ENCODE data around the gene SLC25A21.

The SLC25A21 gene

DNA sequence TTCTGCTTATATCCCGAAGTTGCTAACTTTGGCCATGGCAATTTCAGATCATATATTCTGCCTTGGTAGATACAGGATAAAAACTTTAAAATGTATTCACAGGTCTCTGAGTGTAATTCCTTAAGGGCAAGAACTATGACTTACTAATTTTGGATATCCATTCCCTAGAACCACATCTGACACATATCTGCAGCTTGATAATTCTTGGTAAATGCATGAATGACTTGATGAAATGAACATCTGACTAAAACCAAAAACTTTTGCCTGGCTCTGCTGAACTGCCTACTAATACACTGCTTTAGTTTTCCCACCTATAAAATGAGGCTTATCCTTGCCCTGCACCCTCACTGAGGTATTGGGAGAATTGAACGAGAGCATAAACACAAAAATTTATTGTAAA, 32.2 kb downstream of the SLC25A21 start:
- DNase-seq: no peak

DNA sequence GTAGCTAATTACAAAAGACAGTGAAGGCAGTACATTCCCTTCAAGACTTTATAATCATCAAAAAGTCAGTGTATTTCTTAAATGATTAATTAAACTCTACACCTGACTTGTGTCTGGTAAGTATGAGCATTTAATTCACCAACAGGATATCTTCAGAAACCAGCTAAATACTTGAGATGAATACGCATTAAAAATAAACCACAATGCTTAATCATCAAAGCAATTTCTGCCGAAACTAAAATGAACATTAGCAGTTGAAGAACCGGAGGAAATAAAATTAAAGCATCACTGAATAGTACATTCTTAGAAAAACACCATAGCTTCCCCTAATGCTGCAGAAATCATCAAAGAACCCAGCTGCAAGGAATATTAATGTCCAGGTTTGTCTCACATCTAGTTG, 32.7 kb downstream of the SLC25A21 start:
- no peak for DNase-seq

DNA sequence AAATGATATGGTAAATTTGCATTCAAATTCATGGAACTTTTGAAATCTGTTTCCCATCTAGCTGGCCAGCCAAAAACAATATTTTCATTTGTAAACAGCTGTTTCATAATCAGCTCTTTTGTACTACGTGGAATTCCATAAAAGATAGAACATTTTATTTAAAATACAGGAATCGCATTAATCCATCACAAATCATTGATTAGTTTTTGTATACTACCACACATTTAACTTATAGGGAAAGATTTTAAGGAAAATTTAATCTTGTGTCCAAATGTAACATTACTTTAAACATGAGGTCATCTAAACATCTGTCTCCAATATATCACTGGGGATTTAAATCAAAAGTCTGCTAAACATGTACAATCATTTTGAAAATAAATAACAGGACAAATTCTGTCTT, 33.5 kb downstream of the SLC25A21 start:
- DNase-seq: no peak

DNA sequence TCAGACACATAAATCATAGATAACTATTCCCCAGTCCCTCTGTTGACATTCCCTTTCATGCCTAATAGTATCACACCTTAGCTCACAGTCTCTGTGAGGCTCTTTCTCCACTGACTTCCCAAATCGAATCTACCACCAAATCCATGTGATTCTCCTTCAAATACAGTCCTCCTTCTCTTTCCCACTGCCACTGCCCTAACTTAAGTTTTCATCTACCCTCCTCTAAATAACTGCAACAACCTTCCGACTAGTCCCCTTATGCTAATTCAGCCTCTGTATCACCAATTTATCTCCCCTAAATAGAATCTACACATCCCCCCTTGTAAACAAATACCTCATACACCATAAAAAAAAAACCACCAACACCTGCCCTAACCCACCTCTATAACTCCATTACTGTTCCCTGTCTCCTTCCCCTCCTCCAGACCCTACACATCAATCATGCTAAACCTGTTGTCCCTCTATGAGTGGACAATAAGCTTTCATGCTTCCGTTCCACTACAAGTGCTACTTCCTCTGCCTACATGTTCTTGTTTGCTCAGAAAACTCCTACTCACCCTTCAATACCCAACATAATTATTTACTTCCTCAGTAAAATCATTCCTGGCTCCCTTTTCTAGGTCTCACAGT, 39.0 kb downstream of the SLC25A21 start:
- DNase-seq: no peak

DNA sequence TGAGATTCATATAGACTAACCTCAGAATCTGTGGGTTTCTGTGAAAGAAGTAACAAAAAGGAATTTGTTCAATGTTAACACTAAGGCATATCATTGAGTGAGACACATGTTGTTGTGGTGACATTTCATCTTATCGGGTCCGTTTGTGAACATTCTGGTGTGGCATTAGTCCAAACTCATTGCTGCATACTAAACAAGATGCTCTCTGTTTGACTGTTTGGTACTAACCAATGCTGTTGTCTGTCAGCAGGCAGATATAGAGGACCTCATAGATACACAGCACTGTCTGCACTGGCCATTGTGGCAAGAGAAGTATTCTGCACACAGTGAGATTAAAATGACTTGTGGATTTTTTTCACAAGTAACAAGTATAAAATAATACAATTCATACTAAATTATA, 41.2 kb downstream of the SLC25A21 start:
- DNase-seq: no peak

DNA sequence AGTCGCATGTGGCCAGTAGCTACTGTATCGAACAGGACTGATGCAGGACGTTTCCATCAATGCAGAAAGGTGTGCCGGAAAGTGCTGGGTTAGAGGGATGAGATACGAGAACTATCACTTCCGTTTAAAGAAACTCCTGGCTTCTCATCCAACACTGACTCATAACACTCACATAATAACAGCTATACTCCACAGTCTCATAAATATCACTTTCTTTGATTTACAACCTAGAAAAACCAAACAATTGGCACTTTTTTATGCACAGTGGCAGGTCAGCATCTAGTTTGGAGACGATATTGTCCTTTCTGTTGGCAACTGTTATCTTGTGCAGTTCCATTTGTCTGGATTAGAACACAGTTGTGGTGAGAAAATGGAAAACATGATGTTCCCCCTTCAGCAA, 43.4 kb downstream of the SLC25A21 start:
- DNase-seq: no peak

DNA sequence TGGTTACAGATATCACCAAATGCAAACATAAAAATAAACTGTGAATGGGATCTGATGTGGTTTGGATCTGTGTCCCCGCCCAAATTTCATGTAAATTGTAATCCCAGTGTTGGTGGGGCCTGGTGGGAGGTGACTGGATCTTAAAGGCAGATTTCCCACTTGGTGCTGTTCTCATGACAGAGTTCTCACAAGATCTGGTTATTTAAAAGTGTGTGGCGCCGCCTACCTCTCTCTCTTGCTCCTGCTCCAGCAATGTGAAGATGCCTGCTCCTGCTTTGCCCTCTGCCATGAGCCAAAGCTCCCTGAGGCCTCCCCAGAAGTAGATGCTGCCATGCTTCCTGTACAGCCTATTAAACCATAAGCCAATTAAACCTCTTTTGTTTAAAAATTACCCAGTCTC, 47.8 kb downstream of the SLC25A21 start:
- no peak for DNase-seq

DNA sequence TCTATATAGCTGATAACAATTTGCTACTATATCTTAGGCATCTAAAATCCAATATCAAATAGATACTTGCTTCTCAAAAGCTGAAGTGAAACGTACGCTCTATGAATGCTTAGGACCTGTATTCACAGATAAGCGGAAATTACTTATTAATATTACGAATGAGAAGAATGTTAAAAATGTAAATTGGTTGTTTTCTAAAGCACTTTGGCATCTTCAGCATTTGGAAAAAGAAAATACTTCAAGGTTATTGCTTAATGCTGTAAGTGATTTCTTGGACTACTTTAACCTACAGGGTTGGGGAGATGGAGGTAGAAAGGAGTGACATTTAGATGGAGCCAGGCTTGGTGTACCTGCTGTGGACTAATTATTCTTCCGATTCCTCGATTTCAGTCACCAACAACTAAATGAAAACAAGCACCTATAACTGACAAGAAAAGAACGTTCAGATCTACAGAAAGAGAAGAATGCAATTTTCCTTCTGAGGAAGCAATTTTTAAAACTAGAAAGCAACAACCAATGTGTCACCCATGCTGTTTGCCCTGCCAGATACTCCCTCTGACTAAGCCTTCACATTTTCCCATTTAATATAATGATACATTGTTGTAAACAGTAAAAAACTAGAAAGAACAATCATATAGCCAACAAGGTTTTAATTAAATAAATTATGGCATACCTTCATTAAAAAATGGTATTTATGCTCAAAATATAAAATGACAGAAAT, 49.3 kb downstream of the SLC25A21 start:
- DNase-seq: no peak

DNA sequence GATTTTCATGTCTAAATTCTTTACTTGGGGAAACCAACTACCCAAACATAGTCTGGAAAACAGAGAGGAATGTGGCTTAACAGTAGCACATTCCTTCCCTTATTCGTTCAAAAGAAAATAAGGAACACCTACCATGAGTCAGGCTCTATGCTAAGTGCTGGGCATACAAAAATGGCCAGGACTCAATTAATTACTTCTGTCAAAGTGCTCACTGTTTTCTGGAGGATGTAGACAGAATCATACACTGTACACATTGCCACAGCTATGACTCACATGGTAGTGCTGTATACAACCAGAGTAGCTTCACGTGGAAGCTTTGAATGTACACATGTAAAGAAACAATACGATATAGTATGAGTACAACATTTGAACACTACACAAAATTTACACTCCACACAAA, 50.1 kb downstream of the SLC25A21 start:
- DNase-seq: no peak

DNA sequence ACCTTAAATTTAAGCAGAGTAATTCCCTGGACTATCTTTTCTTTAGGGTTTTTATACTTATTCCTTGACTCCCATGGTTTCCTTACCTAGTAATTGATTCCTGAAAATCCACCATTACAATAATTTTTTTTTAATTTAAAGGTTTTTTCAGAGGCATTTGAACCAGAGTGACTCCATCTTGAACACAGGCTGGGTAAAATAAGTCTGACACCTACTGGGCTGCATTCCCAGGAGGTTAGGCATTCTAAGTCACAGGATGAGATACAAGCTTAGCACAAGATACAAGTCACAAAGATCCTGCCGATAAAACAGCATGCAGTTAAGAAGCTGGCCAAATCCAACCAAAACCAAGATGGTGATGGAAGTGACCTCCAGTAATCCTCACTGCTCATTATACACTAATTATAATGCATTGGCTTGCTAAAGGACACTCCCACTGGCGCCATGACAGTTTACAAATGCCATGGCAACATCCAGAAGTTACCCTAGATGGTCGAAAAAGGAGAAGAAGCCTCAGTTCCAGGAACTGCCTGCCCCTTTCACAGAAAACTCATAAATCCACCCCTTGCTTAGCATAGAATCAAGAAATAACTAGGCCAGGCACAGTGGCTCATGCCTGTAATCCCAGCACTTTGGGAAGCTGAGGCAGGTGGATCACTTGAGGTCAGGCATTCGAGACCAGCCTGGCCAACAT, 53.6 kb downstream of the SLC25A21 start:
- DNase-seq: no peak

DNA sequence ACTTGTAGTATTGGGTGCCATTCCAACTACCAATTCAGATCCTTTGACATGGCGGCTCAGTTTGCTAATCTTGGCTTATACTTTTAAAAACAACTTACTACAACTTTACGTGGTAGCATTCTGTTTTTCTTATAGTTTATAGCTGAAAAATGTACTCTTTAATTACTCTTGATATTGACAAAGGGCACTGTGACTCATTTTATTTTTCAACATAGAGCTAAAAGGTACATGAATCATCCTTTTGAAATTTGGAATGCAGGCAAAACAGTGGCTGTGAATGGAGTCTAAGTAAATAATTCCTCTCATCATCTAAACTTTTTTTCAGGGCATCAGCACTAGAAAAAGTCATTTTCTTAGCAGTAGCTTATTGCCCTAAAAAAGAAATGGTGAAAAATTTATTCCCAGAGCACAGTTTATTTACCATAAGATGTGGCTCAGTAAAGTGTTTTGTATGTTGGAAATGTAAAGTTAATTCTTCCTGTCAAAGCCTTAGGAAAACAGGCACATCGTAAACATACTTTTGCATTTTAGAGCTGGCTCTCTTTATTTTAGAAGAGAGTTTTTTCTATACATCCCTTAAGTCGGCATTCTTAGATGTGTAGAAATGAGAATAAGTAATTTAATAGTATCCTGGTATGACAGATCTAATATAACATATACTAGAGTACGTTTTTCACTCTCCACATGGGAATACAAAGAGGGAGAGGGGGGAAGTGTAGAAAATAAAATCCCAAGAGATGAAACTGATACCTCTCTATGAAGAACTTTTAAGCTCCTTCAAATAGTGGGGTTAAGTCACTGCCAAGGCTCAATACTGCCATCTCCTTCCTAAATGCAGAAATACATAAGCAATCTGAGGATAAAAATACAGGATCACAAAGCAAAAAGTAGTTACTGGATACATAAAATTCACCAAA, 55.2 kb downstream of the SLC25A21 start:
- no peak for DNase-seq

DNA sequence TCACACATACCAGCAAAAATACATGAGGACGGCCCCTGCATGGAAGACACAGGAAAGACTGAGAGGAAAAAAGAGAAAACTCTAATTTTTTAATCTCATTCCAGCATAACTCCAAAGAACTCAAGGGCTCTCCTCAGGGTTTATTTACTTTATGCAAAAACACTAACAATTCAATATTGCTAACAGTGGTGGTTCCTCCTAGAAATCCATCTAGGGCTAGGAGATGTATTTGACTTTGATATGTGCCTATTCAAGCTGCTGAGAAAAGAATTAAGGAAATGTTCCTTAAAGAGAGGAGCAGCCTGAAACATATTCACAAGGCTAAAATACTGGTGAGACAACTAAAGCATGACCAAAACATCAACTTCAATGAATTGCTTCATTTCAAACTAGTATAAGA, 57.0 kb downstream of the SLC25A21 start:
- DNase-seq: no peak

DNA sequence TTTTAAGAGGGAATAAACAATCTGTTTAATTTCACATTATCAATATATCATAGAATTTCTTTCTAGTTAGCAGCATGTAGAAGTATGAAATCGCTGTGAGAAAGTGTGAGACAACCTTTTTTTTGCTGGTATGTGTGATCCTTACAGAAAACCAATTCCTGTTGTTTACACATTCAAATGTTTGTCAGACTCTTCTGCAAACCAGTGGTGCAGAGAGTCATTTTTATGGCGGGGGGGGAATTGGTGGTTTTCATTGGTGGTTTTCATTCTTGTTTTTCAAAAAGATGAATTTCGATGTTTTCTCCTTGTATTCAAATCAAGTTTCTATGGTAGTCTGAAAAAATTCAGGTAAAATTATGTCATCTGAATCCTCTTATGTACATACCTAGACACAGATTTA, 57.8 kb downstream of the SLC25A21 start:
- DNase-seq: no peak

DNA sequence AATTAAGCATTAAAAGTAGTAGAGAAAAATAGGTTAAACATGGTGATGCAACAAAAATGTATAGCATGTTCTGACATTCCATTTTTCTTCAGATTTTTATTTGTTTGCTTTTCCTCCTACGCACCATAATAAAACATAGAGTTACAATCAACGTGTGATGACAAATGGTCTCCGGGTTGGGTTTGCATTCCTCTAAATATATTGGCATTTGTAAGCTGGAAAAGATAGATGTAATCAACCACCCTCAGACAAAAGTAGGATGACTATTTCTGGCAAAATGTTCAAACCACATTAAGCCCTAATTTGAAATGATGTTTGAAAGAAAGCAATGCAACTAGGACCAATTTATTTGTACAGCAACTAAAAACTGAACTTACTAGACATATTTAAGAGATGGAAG, 58.4 kb downstream of the SLC25A21 start:
- no peak for DNase-seq

DNA sequence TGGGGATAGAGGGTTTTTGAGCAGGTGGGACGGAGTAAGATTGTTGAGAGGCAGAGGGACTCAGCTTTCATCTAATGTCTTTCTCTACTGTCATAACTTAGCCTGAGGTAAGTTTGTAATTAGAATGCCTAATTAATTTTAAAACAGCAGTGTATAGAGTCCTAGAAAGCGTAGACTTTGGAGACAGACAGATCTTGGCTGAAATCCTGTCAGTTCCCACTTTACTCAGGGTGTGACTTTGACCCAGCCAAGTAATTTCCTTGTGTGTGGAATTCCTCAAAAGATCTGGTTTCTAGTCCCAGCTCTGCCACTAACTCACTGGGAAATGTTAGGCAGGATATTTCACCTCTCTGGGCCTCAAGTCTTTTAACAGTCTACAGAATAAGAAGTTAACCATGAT, 74.3 kb downstream of the SLC25A21 start:
- DNase-seq: no peak

DNA sequence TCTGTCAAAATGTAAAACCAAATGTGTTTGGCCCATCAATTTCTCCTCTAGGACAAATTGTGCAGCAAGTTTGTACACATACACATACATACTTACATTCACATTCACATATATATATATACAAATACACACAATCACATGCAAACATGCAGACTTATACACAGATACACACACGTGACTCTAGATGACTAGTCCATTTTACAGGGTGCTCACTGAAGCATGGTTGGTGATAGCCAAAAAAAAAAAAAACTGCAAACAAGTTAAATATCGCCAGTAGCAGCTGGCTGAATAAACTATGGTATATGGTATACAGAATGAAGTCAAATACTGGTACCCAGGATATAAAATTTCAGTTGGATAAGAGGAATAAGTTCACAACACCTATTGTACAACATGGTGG, 77.9 kb downstream of the SLC25A21 start:
- no peak for DNase-seq

DNA sequence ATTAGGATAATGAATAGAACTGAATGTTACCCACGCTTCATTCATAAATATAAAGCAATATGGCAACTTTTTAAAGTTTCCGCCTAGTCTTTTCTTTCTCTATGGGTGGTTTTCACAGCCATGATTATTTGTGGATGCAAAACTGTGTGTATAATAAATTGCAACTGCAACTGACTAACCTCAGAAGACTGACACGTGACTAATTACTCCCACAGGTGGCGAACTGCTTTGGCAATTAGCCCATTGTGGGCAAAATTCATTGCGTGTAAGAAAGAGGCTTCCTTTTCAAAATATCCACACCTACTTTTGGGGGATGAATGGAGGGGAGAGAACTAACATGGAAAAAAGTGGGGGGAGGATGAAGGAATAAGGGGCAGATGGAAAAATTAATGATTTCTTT, 79.0 kb downstream of the SLC25A21 start:
- no peak for DNase-seq

DNA sequence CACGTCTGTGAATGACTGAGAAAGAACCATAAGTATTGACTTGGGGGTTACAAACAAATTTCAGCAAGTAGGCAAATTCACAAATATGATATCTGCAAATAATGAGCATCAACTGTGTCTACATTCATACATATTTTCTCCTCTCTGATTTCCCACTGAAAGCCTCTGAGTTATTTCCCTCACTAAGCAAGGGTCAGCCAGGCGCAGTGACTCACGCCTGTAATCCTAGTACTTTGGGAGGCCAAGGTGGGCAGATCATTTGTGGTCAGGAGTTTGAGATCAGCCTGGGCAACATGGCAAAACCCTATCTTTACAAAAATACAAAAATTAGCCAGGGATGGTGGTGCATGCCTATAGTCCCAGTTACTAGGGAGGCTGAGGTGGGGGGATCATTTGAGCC, 80.8 kb downstream of the SLC25A21 start:
- DNase-seq: no peak

DNA sequence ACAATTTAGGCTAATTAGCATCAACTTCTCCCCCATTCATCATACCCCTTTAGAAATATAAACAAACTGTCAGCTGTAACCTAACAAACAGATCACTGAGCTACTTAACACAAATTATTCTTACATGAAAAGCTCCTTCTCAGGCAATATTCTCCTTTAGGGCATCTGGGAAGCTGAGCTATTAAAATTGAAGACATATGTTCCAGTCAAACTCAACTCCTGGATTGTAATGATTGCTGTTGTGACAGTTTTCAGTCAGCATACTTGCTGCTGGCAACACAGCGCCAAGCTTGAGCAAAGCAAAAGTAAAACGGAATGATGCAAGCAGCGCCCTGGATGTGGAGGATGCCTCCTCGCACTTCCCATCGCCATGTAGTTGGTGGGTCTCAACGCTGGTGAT, 82.4 kb downstream of the SLC25A21 start:
- no peak for DNase-seq

DNA sequence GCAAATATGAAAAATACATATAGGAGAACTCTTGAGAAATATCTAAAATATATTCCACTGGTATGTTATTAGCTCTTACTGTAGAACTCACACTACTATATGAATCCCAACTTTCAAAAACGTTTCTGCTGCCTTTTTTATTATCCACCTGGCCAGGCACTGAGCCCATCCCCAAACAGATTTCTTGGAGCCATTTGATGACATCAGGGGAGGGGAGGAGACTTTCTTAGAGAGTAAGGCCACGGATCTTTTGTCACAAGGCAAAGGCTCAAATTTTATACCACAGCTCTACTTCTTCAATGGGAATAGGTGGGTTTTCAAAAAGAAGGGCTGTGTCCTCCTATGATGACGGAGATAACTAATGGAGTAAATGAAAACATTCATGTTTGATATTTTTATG, 83.0 kb downstream of the SLC25A21 start:
- no peak for DNase-seq

DNA sequence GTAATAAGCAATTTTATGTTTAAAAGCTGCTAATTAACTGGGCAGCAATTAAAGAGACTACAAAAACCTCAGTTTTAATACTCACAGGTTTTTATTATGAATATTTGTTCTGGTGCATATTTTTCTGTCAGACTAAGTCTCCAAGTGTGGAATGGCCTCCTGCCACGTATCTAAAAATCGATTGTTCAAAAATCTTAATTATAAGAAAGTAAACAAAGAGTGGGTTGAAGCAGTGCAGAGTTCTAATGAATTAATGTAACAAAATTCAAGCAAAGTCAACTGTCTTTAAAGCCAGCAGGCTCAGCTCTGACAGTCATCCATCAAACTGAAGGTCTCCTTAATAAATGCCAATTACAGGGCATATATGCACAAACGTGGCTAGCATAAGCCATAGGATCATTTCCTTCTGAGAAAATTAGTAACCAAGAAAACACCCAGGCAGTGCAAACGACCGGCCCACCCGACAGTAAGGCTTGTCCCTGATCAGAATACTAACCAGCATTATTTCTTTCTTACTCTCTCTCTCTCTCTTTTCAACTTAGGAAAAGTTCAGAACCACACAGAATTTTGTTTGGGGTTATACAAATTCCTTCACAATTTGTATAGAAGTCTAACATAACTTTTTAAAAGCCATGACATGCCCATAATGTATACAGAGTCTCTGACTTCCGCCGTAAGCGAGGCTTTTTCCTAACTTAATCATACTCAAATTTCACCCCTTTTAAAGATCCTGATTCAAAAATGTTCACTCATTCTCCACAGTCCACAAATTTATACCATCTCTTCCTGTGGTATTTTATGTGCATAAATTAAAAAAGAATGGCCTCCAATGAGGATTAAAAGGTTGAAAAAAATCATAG, 83.8 kb downstream of the SLC25A21 start:
- no peak for DNase-seq

DNA sequence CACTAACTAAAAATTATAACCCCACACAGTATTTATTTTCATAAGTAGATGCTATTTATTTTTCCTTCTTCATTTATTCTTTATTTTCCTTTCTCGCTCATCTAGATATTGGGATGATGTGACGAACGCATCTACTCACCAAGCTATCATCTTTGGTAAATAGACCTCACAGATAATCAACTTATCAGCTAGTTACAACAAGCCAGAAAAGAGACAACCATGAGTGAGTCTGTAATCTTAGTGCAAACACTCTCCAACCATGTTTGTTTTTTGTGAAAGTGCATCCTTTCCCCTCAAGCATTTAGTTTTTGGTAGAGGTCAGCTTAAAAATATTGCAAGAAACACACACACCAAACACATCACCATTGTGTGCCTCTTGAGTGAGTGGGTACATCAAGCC, 84.9 kb downstream of the SLC25A21 start:
- no peak for DNase-seq
